ENCODE measurements around the gene GLT6D1. TPM values are rescaled to one million over a fixed set of nuclear protein-coding genes. Genes with fewer than 3 reads are reported as not detected.

Gene GLT6D1
- total and polyA plus RNA-seq, 7 donors = not detected

DNA sequence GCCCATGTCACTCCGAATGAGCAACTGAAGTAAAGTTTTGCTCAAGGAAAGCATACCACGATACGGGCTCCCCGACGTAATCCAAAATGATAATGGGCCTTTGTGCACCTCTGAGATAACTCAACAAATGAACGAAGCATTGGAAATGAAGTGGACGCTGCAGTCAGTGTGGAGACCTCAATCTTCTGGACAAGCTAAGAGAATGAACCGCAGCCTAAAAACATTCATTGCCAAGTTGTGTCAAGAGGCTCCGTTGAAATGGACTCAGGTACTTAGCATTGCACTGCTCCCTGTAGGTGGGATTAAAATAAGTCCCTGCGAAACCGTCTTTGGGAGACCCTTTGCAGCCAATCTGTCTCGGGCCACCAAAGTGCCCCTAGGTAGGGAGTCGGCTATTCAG is 19.9 kb upstream of the GLT6D1 start:
- Histone ChIP-seq H3K9me3 (no peaks in the 10 kb centered on the region), H3K4me1 (no peaks in the 10 kb centered on the region), H3K27me3 (peaks cover 0 to 30% (median 0%) of the 10 kb centered on the region in 3 donors), H3K27ac (no peak overlapping the region), H3K4me3 (no peak overlapping the region), H3K36me3 (no peaks in the 10 kb centered on the region)
- TF ChIP-seq EP300 (IDR thresholded peaks at IDR 0.05) (no peak), POLR2AphosphoS5 (IDR thresholded peaks at IDR 0.05) (no peak), POLR2A (IDR thresholded peaks at IDR 0.05) (no peak)
- TF ChIP-seq, protein P1, sequence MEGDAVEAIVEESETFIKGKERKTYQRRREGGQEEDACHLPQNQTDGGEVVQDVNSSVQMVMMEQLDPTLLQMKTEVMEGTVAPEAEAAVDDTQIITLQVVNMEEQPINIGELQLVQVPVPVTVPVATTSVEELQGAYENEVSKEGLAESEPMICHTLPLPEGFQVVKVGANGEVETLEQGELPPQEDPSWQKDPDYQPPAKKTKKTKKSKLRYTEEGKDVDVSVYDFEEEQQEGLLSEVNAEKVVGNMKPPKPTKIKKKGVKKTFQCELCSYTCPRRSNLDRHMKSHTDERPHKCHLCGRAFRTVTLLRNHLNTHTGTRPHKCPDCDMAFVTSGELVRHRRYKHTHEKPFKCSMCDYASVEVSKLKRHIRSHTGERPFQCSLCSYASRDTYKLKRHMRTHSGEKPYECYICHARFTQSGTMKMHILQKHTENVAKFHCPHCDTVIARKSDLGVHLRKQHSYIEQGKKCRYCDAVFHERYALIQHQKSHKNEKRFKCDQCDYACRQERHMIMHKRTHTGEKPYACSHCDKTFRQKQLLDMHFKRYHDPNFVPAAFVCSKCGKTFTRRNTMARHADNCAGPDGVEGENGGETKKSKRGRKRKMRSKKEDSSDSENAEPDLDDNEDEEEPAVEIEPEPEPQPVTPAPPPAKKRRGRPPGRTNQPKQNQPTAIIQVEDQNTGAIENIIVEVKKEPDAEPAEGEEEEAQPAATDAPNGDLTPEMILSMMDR (IDR thresholded peaks at IDR 0.05) = no peak
- intact Hi-C loops (cut with DNase I) = no loop called here
- 90 to 91% methylated on average over 13 of the region's 13 CpGs for WGBS, 2 donors
- DNase-seq = no peak

DNA sequence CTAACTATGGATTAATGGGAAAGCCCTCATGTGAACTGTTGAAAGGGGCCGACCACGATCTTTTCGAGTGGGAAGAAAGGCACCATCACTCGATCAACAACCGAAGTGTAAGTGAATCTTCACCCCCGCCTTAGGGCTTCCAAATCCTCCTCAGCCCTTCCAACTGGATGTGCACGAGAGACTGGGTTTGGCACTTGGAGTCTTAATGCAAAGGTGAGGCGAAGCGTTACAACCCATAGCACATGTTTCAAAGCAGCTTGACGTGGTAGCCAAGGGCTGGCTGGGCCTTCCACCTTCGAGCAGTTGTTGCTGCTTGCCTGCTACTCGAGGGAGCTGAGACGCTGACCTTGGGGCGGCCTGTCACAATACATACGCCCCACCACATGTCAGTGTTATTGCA is 18.1 kb upstream of the GLT6D1 start:
- H3K27me3 ChIP-seq = peaks cover 0 to 15% (median 0%) of the 10 kb centered on the region in 3 donors
- intact Hi-C loops (cut with DNase I) = no loop called here
- no peaks in the 10 kb centered on the region for H3K36me3 ChIP-seq
- H3K27ac ChIP-seq = no peak overlapping the region
- TF ChIP-seq EP300 (IDR thresholded peaks at IDR 0.05) (no peak), POLR2AphosphoS5 (IDR thresholded peaks at IDR 0.05) (no peak), POLR2A (IDR thresholded peaks at IDR 0.05) (no peak)
- TF ChIP-seq, protein P1 (IDR thresholded peaks at IDR 0.05) = no peak
- H3K9me3 ChIP-seq = no peaks in the 10 kb centered on the region
- H3K4me1 ChIP-seq = no peaks in the 10 kb centered on the region
- H3K4me3 ChIP-seq = no peak overlapping the region
- DNase-seq = no peak
- 88% methylated on average over 15 of the region's 15 CpGs for WGBS, 2 donors

DNA sequence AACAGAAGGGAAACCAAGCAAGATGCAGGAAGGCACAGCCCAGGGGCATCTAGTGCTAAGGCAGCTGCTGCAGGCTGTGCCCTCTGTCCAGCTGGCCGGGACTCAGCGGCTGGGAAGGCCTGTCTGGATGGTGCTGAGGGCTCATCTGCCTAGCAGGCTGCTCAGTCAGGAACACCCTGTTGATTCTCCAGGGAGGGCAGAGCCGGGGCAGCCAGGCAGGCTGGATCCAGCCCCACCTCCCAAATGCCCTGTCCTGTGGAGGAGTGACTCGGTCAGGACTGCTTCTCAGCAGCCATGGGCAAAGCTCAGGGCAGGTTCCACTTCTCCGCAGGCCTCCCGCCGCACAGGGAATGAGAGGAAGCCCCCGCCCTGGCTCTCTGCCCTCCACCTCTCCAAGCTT is 16.0 kb upstream of the GLT6D1 start:
- no peaks in the 10 kb centered on the region for H3K9me3 ChIP-seq
- no peak for TF ChIP-seq POLR2A (IDR thresholded peaks at IDR 0.05)
- TF ChIP-seq EP300 (IDR thresholded peaks at IDR 0.05) = no peak
- TF ChIP-seq, protein P1 (IDR thresholded peaks at IDR 0.05) = no peak
- TF ChIP-seq POLR2AphosphoS5 (IDR thresholded peaks at IDR 0.05) = no peak
- WGBS, 2 donors = 70 to 77% methylated on average over 8 of the region's 8 CpGs
- H3K4me1 ChIP-seq = no peaks in the 10 kb centered on the region
- no peak overlapping the region for H3K27ac ChIP-seq
- H3K4me3 ChIP-seq = no peak overlapping the region
- no peak for DNase-seq
- H3K36me3 ChIP-seq = no peaks in the 10 kb centered on the region
- intact Hi-C loops (cut with DNase I) = no loop called here
- H3K27me3 ChIP-seq = peaks cover 0 to 11% (median 0%) of the 10 kb centered on the region in 3 donors

DNA sequence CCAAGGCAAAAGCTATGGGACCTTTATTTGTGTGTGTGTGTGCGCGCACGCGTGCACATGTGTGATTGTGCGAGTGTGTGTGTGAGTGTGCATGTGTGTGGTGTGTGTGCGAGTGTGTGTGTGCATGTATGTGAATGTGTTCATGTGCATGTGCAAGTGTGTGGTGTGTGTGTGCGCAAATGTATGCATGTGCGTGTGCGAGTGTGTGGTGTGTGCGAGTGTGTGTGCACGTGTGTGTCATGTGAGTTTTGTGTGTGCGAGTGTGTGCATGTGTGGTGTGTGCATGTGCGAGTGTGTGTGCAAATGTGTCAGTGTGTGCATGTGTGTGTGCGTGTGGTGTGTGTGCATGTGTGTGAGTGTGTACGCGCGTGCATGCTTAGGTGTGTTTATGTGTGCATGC is 11.1 kb upstream of the GLT6D1 start:
- H3K9me3 ChIP-seq = peaks cover 8 to 23% (median 19%) of the 10 kb centered on the region in 4 donors
- TF ChIP-seq, protein P1 (IDR thresholded peaks at IDR 0.05) = no peak
- TF ChIP-seq EP300 (IDR thresholded peaks at IDR 0.05) = no peak
- TF ChIP-seq POLR2AphosphoS5 (IDR thresholded peaks at IDR 0.05) = no peak
- TF ChIP-seq POLR2A (IDR thresholded peaks at IDR 0.05) = no peak
- intact Hi-C loops (cut with DNase I) = no loop called here
- WGBS, 2 donors = 95% methylated on average over 17 of the region's 17 CpGs
- no peak for DNase-seq
- no peaks in the 10 kb centered on the region for H3K4me1 ChIP-seq
- no peak overlapping the region for H3K4me3 ChIP-seq
- H3K36me3 ChIP-seq = no peaks in the 10 kb centered on the region
- H3K27ac ChIP-seq = no peak overlapping the region
- peaks cover 0 to 7% (median 0%) of the 10 kb centered on the region in 3 donors for H3K27me3 ChIP-seq

DNA sequence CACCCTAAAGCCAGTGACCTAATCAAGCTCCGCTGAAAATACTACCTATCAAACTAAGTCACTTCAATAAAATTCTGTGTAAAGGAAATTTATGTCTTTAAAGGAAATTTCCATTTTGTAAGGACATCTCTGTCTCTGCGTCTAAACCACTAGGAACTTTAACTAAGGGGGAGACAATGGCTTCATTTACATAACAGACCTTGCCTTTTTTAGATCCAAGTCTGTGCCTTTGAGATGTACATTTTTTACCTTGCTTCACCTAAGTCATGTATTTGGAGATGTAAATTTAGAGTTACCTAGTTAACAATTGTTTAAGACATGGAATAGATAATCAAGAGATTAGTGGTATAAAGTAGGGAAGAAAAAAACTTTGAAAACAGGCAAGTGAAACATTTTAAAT is 10.2 kb upstream of the GLT6D1 start:
- no peak for DNase-seq
- Histone ChIP-seq H3K9me3 (peaks cover 8 to 31% (median 24%) of the 10 kb centered on the region in 4 donors), H3K27me3 (no peaks in the 10 kb centered on the region), H3K27ac (no peak overlapping the region), H3K4me3 (no peak overlapping the region), H3K36me3 (no peaks in the 10 kb centered on the region), H3K4me1 (no peaks in the 10 kb centered on the region)
- 65 to 77% methylated on average over 2 of the region's 2 CpGs for WGBS, 2 donors
- no peak for TF ChIP-seq POLR2A (IDR thresholded peaks at IDR 0.05)
- TF ChIP-seq POLR2AphosphoS5 (IDR thresholded peaks at IDR 0.05) = no peak
- TF ChIP-seq, protein P1 (IDR thresholded peaks at IDR 0.05) = no peak
- TF ChIP-seq EP300 (IDR thresholded peaks at IDR 0.05) = no peak
- intact Hi-C loops (cut with DNase I) = no loop called here

Measured in sigmoid colon (tissue), 7 donors.